GM12891 (cell line): ENCODE data around the gene LGSN.

Source experiments
- POLR2A ChIP-seq: IDR thresholded peaks from 2 replicates; pipeline ENCODE4 v1.6.1; 2011; ENCODE audit warnings: low read depth, low read length, control low read depth
- POLR2AphosphoS5 ChIP-seq: IDR thresholded peaks from 2 replicates; pipeline ENCODE4 v1.6.1; 2011; ENCODE audit warnings: low read depth, low read length, control low read depth
- SPI1 ChIP-seq: IDR thresholded peaks from 2 replicates; pipeline ENCODE4 v1.6.1; 2011; ENCODE audit warnings: low read depth, low read length, control low read depth
- TAF1 ChIP-seq: IDR thresholded peaks from 2 replicates; pipeline ENCODE4 v1.6.1; 2011; ENCODE audit warnings: low read depth, low read length, control low read depth

- TF ChIP-seq POLR2A (no peak), POLR2AphosphoS5 (no peak), SPI1 (no peak), TAF1 (no peak)
These were observed 73.2 kb downstream of the LGSN start for GRCh38 chr6:63246581-63246980.
